Bronchial epithelial cell (primary cell): ENCODE data around the gene TRIM43B. TPM values are rescaled to one million over a fixed set of nuclear protein-coding genes. Genes with fewer than 3 reads are reported as not detected.
"Not testable (repeated sequence)": the region's sequence is repeated elsewhere in the genome, so short reads cannot be mapped to it uniquely, and the experiment has no call there.

ENCODE experiments used
- DNase-seq: peaks from one replicate; pipeline ENCODE4 v3.0.0-alpha.2; 2010; ENCODE audit warnings: low read depth
- FAIRE-seq: peaks from 2 replicates; lab custom pipeline; 2011; peaks lifted over from hg19 to GRCh38; lab: Jason Lieb, UNC
- H3K27me3 ChIP-seq: 2 replicates; pipeline ENCODE4 v1.5.1; 2011; ENCODE audit warnings: low read length; ENCODE audit not compliant: control insufficient read depth, insufficient read depth
- H3K36me3 ChIP-seq: 2 replicates; pipeline ENCODE4 v1.5.1; 2011; ENCODE audit warnings: low read length; ENCODE audit not compliant: control insufficient read depth, insufficient read depth
- H3K4me3 ChIP-seq: 2 replicates; pipeline ENCODE4 v1.5.1; 2011; ENCODE audit warnings: mild to moderate bottlenecking, low read depth, low read length, control low read depth
- total RNA-seq: library from RNA; depleted of rRNA; stranded (reverse); fragments of >200 nt; gene quantifications from 2 replicates; pipeline ENCODE4 v1.2.1, GENCODE V29; 2014
- TF ChIP-seq, protein P1 (sequence below): IDR thresholded peaks from 2 replicates; pipeline ENCODE4 v1.5.1; 2011; ENCODE audit warnings: mild to moderate bottlenecking, moderate library complexity, low read length, control low read depth, inconsistent platforms; ENCODE audit not compliant: insufficient read depth, severe bottlenecking

The TRIM43B gene
- total RNA-seq, 1 donor from 2014 or later, result not detected

DNA sequence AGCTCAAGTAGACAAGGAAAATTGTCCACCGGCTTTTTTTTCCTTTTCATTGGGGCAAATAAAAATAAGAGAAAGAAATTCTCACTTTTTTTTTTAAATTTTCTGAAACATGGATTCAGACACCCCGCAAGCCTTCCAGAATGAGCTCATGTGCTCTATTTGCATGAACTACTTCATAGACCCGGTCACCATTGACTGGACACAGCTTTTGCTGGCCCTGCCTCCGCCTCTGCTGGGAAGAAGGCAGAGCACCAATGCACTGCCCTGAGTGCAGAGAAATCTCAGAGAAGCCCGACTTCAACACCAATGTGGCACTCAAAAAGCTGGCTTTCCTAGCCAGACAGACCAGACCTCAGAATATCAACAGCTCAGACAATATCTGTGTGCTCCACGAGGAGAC, 30.2 kb upstream of the TRIM43B start:
- DNase-seq (no peak), FAIRE-seq (no peak)
- Histone ChIP-seq H3K4me3 (no peak overlapping the region), H3K27me3 (peaks cover 2% of the 10 kb centered on the region), H3K36me3 (no peaks in the 10 kb centered on the region)
- TF ChIP-seq, protein P1, sequence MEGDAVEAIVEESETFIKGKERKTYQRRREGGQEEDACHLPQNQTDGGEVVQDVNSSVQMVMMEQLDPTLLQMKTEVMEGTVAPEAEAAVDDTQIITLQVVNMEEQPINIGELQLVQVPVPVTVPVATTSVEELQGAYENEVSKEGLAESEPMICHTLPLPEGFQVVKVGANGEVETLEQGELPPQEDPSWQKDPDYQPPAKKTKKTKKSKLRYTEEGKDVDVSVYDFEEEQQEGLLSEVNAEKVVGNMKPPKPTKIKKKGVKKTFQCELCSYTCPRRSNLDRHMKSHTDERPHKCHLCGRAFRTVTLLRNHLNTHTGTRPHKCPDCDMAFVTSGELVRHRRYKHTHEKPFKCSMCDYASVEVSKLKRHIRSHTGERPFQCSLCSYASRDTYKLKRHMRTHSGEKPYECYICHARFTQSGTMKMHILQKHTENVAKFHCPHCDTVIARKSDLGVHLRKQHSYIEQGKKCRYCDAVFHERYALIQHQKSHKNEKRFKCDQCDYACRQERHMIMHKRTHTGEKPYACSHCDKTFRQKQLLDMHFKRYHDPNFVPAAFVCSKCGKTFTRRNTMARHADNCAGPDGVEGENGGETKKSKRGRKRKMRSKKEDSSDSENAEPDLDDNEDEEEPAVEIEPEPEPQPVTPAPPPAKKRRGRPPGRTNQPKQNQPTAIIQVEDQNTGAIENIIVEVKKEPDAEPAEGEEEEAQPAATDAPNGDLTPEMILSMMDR, result no peak

DNA sequence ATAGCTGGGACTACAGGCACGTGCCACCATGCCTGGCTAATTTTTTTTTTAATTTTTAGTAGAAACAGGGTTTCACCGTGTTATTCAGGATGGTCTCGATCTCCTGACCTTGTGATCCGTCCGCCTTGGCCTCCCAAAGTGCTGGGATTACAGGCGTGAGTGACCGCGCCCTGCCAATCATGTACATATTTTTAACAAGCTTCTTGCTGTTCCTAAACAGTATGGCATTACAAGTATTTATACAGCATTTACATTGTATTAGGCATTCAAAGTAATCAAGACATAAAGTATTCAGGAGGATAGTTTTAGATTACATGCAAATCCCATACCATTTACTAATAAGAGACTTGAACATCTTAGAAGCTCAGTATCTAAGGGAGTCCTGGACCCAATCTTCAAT, 29.7 kb upstream of the TRIM43B start:
- not testable (repeated sequence) for H3K27me3 ChIP-seq, H3K36me3 ChIP-seq, FAIRE-seq, DNase-seq, H3K4me3 ChIP-seq

DNA sequence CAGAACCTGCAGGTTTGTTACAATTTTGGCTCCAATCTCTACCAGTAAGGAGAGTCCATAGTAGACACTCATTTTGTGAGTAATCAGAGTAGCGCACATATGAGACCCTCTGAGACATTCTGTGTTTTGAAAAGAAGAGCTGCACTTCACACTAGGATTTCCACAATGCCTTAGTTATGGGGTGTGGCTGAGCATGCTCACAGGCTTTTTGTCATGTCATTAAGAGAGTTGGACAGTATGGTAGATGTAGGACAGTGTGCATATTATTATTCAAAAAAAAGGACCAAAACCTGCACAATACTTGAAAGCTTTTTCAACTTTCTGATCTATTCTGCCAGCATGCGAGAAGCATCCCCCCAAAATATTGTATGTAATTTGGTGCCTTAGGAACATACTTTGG, 24.9 kb upstream of the TRIM43B start:
- H3K27me3 ChIP-seq, result no peaks in the 10 kb centered on the region
- DNase-seq (no peak), FAIRE-seq (no peak)
- no peaks in the 10 kb centered on the region for H3K36me3 ChIP-seq
- TF ChIP-seq, protein P1, result no peak
- no peak overlapping the region for H3K4me3 ChIP-seq

DNA sequence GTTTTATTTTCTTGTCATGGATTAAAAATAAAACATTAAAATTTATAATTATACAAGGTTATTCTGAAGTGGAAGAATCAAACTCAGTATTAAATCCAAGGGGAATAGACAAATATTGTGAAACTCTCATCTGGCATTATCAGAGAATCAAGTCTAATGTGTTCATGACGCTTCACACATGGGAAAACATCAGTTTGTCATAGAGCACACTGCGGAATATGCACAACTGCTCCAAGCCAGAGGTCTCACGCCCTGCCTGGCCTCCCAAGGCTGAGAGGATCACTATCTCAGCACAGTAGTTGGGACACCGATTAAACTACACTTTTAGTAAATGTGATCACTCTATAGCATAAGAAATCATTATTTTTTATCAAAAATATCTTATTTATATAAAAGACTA, 20.7 kb upstream of the TRIM43B start:
- TF ChIP-seq, protein P1, result no peak
- Histone ChIP-seq H3K36me3 (no peaks in the 10 kb centered on the region), H3K27me3 (no peaks in the 10 kb centered on the region), H3K4me3 (no peak overlapping the region)
- DNase-seq (no peak), FAIRE-seq (no peak)

DNA sequence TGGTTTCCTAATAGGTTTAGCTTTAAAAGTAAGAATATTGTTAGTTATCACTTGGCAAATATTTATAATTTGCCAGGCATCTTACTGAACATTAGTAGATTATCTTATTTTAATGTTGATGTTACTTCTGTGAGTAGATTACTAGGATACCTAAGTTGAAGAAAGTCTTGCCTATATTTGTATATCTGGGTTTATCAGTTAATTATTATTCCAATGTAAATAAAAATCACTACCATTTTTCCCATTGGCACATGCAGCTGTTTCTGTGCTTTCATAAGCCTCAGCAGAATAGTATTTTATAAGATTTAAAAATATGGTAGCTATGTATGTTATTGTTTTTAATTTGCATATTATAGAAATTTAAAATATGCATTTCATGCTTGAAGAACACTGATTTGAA, 16.3 kb upstream of the TRIM43B start:
- FAIRE-seq, result no peak
- no peak overlapping the region for H3K4me3 ChIP-seq

DNA sequence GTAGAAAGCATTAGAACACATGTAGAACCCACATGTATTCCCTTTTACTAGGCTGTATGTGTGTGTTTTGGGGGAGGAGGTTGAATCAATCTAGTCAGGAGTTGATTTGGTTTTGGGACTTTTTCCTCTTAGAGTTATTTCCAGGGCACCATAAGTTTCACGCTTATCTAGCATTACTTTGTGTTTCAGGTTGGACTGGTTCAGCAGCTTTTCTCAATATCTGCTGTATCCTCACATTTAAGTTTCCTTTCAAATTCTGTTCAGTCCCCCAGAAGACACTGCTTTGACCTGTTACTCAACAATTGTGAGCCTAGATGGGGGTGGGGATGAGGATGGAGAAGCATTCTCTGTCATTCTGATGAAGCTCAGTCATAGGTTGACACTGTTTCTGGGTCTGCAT, 7.5 kb upstream of the TRIM43B start:
- H3K27me3 ChIP-seq, H3K36me3 ChIP-seq, FAIRE-seq, H3K4me3 ChIP-seq: not testable (repeated sequence)
- peak; percentile 32 for DNase-seq

More for the DNA sequence above, 16.3 kb upstream of the TRIM43B start:
- TF ChIP-seq, protein P1, result no peak
- Histone ChIP-seq H3K27me3 (no peaks in the 10 kb centered on the region), H3K36me3 (no peaks in the 10 kb centered on the region)
- DNase-seq, result no peak

DNA sequence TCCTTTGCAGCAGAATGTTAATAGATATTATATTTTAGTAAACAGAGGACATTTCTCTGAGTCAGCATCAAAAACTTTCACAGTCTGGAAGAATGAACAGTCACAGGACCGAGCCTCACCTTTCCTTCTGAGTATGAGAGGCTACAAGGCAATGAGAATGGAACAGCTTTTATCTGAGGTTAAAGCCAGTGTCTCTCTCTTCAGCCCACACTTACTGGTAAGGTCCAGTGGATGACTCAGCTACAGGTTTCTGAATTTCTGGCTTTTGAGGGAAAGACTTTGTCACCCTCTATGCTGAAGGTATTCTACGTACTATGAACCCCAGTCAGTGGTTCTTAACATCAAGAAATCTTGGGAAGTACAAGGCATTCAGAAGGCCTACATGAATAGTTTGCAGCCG, 9.5 kb downstream of the TRIM43B start:
- H3K4me3 ChIP-seq, H3K27me3 ChIP-seq, DNase-seq, H3K36me3 ChIP-seq, FAIRE-seq: not testable (repeated sequence)

DNA sequence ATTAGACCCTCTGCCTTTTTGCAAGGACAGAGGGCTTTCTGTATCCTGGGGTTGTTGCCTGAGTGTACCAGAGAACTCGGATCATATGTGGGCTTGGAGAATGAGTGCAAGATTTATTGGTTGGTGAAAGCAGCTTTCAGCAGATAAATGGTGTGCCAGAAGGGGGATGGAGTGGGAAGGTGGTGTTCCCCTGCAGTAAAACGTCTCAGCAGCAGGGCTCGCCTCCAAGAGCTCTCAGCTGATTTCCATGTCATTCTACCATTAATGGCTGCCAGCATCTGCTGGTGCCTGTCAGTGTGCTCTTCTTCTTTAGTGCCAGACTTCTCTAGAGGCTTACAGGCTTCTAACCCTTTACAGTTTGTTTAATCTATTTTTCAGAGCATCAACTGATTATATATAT, 16.6 kb downstream of the TRIM43B start:
- FAIRE-seq, H3K36me3 ChIP-seq, H3K4me3 ChIP-seq, H3K27me3 ChIP-seq, DNase-seq: not testable (repeated sequence)

DNA sequence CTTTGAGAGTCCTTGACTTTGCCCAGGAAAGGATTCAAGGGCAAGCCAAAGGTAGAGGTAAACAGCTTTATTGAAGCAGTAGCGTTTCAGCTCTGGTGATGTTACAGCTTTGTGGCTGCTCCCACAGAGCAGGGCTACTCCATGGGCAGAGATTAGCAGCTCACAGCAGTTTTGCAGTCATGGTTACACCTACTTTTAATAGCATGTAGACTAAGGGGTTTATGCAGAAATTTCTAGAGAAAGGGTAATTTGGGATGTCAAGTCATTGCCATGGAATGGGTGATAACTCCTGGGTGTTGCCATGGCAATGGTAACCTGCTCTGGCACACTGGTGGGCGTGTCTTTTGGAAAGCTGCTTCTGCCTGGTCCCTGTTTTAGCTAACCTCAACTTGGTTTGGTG, 18.0 kb downstream of the TRIM43B start:
- DNase-seq, result not testable (repeated sequence)

DNA sequence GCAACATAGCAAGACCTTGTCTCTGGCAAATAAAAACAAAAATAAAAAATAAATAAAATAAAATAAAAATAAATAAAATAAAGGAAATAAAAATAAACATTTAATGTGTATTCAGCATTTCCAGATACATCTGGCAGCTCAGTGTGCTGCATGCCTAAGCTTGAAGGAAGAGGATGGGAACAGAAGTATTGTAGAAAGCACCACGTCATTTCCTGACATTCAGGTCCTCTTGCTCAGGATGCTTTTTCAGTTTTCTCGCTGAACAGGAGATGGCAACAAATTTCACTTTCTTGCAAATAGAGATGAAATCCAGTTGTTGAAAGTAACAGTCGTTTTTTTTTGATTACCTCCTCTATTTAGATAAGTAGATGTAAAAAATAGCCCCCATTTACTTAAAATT, 21.3 kb downstream of the TRIM43B start:
- H3K36me3 ChIP-seq, DNase-seq, H3K27me3 ChIP-seq, H3K4me3 ChIP-seq, FAIRE-seq: not testable (repeated sequence)

More for the DNA sequence above, 18.0 kb downstream of the TRIM43B start:
- H3K36me3 ChIP-seq, H3K4me3 ChIP-seq, FAIRE-seq, H3K27me3 ChIP-seq: not testable (repeated sequence)

DNA sequence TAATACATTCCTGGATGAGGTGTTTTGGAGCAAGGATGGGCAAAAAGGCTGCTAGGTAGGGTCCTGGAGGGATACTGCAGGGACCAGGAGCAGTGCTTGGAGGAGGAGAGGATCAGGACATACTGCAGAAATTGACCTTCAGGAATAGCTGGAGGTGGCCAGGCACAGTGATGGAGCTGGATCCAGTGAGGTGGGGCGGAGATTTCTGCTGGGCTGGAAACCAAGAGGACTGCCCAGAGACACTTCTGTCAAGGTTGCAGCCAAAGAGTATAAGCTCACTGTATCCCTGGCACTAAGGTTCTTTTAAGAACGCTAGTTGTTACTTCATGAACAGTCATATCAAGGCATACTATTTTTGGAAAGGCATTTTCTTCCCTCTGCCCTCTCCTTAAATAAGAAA, 39.2 kb downstream of the TRIM43B start:
- H3K36me3 ChIP-seq, DNase-seq, FAIRE-seq, H3K27me3 ChIP-seq, H3K4me3 ChIP-seq: not testable (repeated sequence)
